ENCODE results near the gene KCNQ2.

GRCh38 chr20:63490416-63490815, 18.0 kb upstream of the KCNQ2 start:
- TF ChIP-seq EGR1 (IDR thresholded peaks at IDR 0.05; ENCODE audit: low read depth) (no peak), POLR2AphosphoS5 (IDR thresholded peaks at IDR 0.05; ENCODE audit: low read depth, low read length) (no peak), EZH2 (IDR thresholded peaks at IDR 0.05) (no peak), CTCF (IDR thresholded peaks at IDR 0.05 in 2 of 3, conservative IDR thresholded peaks at IDR 0.05 in 1 of 3; ENCODE audit: borderline replicate concordance in 1 of 3, insufficient read depth in 1 of 3, low read depth in 2 of 3, low read length in 2 of 3) (no peak), EZH2phosphoT487 (IDR thresholded peaks at IDR 0.05; ENCODE audit: borderline replicate concordance) (no peak), JUND (IDR thresholded peaks at IDR 0.05) (no peak), MAX (IDR thresholded peaks at IDR 0.05) (no peak), SIN3A (IDR thresholded peaks at IDR 0.05; ENCODE audit: low read depth) (no peak)

Data from HCT116 (cell line).